Measurements from ENCODE around the gene PCGF1. TPM values are rescaled to one million over a fixed set of nuclear protein-coding genes. Genes with fewer than 3 reads are reported as not detected.

Gene PCGF1
- total and polyA plus RNA-seq, 2 of the 13 experiments (the other 11 are each of a cell fraction or from before 2014, with no cell fraction given) = 20.4 to 22.6 TPM

DNA sequence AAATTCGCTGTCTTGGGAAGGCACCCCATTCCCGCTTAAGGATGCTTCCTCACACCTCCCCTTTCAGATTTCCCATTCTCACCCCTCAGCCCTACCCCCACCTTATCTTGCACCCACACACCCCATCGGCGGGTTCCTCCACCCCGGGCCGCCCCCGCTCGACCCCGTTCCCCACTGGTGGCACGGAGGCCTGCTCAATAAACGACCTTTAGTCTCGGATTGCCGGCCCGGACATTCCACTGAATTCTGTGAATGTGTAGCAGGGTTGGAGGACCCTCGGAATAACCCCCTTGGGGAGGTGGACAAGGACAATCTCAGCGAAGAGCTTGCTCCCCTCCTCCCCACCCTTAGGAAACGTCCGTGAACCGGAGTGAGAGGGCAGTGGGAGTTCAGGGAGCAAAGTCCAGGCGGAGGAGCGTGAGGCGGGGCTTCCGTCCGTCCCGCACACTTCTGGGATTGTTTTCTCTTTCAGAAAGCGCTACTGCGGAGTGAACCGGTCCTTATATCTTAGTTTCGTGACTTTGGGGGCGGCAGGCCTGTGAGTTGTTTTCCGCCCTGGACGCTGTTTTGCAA lies 5.3 kb downstream of the PCGF1 start (continued):
- TF ChIP-seq, protein P1, sequence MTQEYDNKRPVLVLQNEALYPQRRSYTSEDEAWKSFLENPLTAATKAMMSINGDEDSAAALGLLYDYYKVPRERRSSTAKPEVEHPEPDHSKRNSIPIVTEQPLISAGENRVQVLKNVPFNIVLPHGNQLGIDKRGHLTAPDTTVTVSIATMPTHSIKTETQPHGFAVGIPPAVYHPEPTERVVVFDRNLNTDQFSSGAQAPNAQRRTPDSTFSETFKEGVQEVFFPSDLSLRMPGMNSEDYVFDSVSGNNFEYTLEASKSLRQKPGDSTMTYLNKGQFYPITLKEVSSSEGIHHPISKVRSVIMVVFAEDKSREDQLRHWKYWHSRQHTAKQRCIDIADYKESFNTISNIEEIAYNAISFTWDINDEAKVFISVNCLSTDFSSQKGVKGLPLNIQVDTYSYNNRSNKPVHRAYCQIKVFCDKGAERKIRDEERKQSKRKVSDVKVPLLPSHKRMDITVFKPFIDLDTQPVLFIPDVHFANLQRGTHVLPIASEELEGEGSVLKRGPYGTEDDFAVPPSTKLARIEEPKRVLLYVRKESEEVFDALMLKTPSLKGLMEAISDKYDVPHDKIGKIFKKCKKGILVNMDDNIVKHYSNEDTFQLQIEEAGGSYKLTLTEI (CRISPR knock-in tag; conservative IDR thresholded peaks at IDR 0.05) = no peak
- TF ChIP-seq SMARCE1 (IDR thresholded peaks at IDR 0.05; ENCODE audit: borderline replicate concordance) (no peak), ZNF782 (CRISPR knock-in tag; IDR thresholded peaks at IDR 0.05; ENCODE audit: borderline replicate concordance) (no peak), ZBTB42 (CRISPR knock-in tag; IDR thresholded peaks at IDR 0.05) (0 out of 2 replicates have a peak, but pooled peaks have one; percentile 69), CHD4 (IDR thresholded peaks at IDR 0.05; ENCODE audit: borderline replicate concordance, low read length) (peak; percentile 32; the same call in 1 of the 2 replicates), DR1 (CRISPR knock-in tag; IDR thresholded peaks at IDR 0.05) (no peak; the same call in 1 of the 2 replicates), ELF4 (CRISPR knock-in tag; IDR thresholded peaks at IDR 0.05; ENCODE audit: borderline replicate concordance) (no peak; the same call in 1 of the 2 replicates), ZKSCAN5 (CRISPR knock-in tag; IDR thresholded peaks at IDR 0.05) (no peak; the same call in 1 of the 2 replicates), ZNF251 (CRISPR knock-in tag; IDR thresholded peaks at IDR 0.05) (no peak), ZNF572 (CRISPR knock-in tag; IDR thresholded peaks at IDR 0.05) (no peak), KMT2A (CRISPR knock-in tag; IDR thresholded peaks at IDR 0.05) (no peak), ZNF614 (CRISPR knock-in tag; IDR thresholded peaks at IDR 0.05; ENCODE audit: borderline replicate concordance) (peak; percentile 48; the same call in 1 of the 2 replicates), NR1H2 (CRISPR knock-in tag; IDR thresholded peaks at IDR 0.05; ENCODE audit: borderline replicate concordance, low read depth) (0 out of 2 replicates have a peak, but pooled peaks have one; percentile 19), ZNF607 (CRISPR knock-in tag; IDR thresholded peaks at IDR 0.05; ENCODE audit: borderline replicate concordance) (no peak; the same call in 1 of the 2 replicates), HES4 (CRISPR knock-in tag; IDR thresholded peaks at IDR 0.05; ENCODE audit: borderline replicate concordance) (no peak; the same call in 1 of the 2 replicates), ZNF431 (CRISPR knock-in tag; IDR thresholded peaks at IDR 0.05; ENCODE audit: borderline replicate concordance, low read depth) (no peak), KDM3A (CRISPR knock-in tag; IDR thresholded peaks at IDR 0.05; ENCODE audit: low read depth) (0 out of 2 replicates have a peak, but pooled peaks have one; percentile 14)
- TF ChIP-seq, protein P2, sequence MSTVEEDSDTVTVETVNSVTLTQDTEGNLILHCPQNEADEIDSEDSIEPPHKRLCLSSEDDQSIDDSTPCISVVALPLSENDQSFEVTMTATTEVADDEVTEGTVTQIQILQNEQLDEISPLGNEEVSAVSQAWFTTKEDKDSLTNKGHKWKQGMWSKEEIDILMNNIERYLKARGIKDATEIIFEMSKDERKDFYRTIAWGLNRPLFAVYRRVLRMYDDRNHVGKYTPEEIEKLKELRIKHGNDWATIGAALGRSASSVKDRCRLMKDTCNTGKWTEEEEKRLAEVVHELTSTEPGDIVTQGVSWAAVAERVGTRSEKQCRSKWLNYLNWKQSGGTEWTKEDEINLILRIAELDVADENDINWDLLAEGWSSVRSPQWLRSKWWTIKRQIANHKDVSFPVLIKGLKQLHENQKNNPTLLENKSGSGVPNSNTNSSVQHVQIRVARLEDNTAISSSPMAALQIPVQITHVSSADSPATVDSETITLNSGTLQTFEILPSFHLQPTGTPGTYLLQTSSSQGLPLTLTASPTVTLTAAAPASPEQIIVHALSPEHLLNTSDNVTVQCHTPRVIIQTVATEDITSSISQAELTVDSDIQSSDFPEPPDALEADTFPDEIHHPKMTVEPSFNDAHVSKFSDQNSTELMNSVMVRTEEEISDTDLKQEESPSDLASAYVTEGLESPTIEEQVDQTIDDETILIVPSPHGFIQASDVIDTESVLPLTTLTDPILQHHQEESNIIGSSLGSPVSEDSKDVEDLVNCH (CRISPR knock-in tag; IDR thresholded peaks at IDR 0.05) = no peak
- TF ChIP-seq, protein P3, sequence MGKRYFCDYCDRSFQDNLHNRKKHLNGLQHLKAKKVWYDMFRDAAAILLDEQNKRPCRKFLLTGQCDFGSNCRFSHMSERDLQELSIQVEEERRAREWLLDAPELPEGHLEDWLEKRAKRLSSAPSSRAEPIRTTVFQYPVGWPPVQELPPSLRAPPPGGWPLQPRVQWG (CRISPR knock-in tag; IDR thresholded peaks at IDR 0.05; ENCODE audit: borderline replicate concordance, low read depth) = no peak
- TF ChIP-seq, protein P4, sequence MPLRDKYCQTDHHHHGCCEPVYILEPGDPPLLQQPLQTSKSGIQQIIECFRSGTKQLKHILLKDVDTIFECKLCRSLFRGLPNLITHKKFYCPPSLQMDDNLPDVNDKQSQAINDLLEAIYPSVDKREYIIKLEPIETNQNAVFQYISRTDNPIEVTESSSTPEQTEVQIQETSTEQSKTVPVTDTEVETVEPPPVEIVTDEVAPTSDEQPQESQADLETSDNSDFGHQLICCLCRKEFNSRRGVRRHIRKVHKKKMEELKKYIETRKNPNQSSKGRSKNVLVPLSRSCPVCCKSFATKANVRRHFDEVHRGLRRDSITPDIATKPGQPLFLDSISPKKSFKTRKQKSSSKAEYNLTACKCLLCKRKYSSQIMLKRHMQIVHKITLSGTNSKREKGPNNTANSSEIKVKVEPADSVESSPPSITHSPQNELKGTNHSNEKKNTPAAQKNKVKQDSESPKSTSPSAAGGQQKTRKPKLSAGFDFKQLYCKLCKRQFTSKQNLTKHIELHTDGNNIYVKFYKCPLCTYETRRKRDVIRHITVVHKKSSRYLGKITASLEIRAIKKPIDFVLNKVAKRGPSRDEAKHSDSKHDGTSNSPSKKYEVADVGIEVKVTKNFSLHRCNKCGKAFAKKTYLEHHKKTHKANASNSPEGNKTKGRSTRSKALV (CRISPR knock-in tag; IDR thresholded peaks at IDR 0.05) = no peak
- TF ChIP-seq, protein P5, sequence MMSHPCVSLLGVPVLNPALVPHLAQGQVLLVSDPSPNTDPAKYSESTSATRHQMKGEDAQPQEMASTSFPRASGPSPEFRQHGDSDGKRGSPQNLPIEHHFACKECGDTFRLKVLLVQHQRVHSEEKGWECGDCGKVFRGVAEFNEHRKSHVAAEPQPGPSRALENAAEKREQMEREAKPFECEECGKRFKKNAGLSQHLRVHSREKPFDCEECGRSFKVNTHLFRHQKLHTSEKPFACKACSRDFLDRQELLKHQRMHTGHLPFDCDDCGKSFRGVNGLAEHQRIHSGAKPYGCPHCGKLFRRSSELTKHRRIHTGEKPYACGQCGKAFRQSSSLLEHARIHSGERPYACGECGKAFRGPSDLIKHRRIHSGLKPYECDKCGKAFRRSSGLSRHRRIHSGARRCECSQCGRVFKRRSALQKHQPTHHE (CRISPR knock-in tag; IDR thresholded peaks at IDR 0.05; ENCODE audit: borderline replicate concordance) = no peak; the same call in 1 of the 2 replicates
